GM20000 (cell line): ENCODE measurements around the gene ADAMTS7.
"Not testable (repeated sequence)": the region's sequence is repeated elsewhere in the genome, so short reads cannot be mapped to it uniquely, and the experiment has no call there.

Experiments
- DNase-seq: peaks from one replicate; pipeline ENCODE4 v3.0.0; 2012; ENCODE audit warnings: low spot score
- CTCF ChIP-seq: IDR thresholded peaks from 2 replicates; pipeline ENCODE4 v1.5.1; 2012; ENCODE audit warnings: mild to moderate bottlenecking, control low read depth; ENCODE audit errors: extremely low read depth, missing control alignments

The ADAMTS7 gene

GRCh38 chr15:78778422-78778821 lies 32.8 kb downstream of the ADAMTS7 start:
- DNase-seq = no peak
- TF ChIP-seq CTCF = no peak

- not testable (repeated sequence) for DNase-seq
Observed at GRCh38 chr15:78777953-78778345, 33.3 kb downstream of the ADAMTS7 start.

GRCh38 chr15:78777290-78777952 lies 33.8 kb downstream of the ADAMTS7 start:
- not testable (repeated sequence) for DNase-seq

GRCh38 chr15:78776046-78776925 lies 35.0 kb downstream of the ADAMTS7 start:
- not testable (repeated sequence) for DNase-seq

GRCh38 chr15:78775472-78775871 lies 35.8 kb downstream of the ADAMTS7 start:
- no peak for DNase-seq
- TF ChIP-seq CTCF = no peak

GRCh38 chr15:78774451-78774990 lies 36.7 kb downstream of the ADAMTS7 start:
- not testable (repeated sequence) for DNase-seq

GRCh38 chr15:78773765-78774450 lies 37.4 kb downstream of the ADAMTS7 start:
- not testable (repeated sequence) for DNase-seq

GRCh38 chr15:78772738-78773137 lies 38.5 kb downstream of the ADAMTS7 start:
- no peak for TF ChIP-seq CTCF
- DNase-seq = no peak

- DNase-seq = not testable (repeated sequence)
Observed at GRCh38 chr15:78771436-78772000, 39.7 kb downstream of the ADAMTS7 start.

GRCh38 chr15:78771020-78771419 lies 40.2 kb downstream of the ADAMTS7 start:
- DNase-seq = not testable (repeated sequence)

GRCh38 chr15:78769473-78770225 lies 41.6 kb downstream of the ADAMTS7 start:
- DNase-seq = not testable (repeated sequence)
